ENCODE data around the gene CFAP119. TPM values are rescaled to one million over a fixed set of nuclear protein-coding genes. Genes with fewer than 3 reads are reported as not detected.
A peak's percentile ranks its signal among the peaks of the same experiment; 100 is the strongest.

Gene CFAP119
- total RNA-seq, 1 experiment from 2014 or later, result 13.8 TPM

- TF ChIP-seq CTCF (IDR thresholded peaks at IDR 0.05; ENCODE audit: unreplicated experiment), result no peak
- intact Hi-C loops (cut with micrococcal nuclease; ENCODE audit: unreplicated experiment), result no loop called here
- Mint-ChIP-seq H3K4me1 (ENCODE audit: low read depth, unreplicated experiment) (peaks cover 47% of the 10 kb centered on the region), H3K36me3 (ENCODE audit: insufficient read depth, unreplicated experiment) (peaks cover 80% of the 10 kb centered on the region), H3K4me3 (ENCODE audit: low read depth, unreplicated experiment) (peak overlapping the region; percentile 62), H3K27me3 (ENCODE audit: unreplicated experiment) (no peaks in the 10 kb centered on the region), H3K9me3 (ENCODE audit: low read depth, unreplicated experiment) (peaks cover 4% of the 10 kb centered on the region), H3K27ac (ENCODE audit: unreplicated experiment) (peak overlapping the region; percentile 73)
- no TSS peak for BruUV-seq (replicated peaks)
- DNase-seq, result no peak
- CTCF ChIA-PET, result interaction anchor here (0.6 to 1.6 kb wide), 5 partner anchors 13 to 89 kb away, joined by 3 to 8 read pairs (median 3); partner anchors contain the start of gene FBRS
Measured at GRCh38 chr16:30747331-30747730, 14.5 kb downstream of the CFAP119 start.

- CTCF ChIA-PET, result interaction anchor here (1.6 kb wide), 1 partner anchor 13 kb away, joined by 8 read pairs; no protein-coding TSS in a partner anchor
- intact Hi-C loops (cut with micrococcal nuclease; ENCODE audit: unreplicated experiment), result no loop called here
- H3K27me3 Mint-ChIP-seq (ENCODE audit: unreplicated experiment), result no peaks in the 10 kb centered on the region
- TF ChIP-seq CTCF (IDR thresholded peaks at IDR 0.05; ENCODE audit: unreplicated experiment), result no peak
- no peak overlapping the region for H3K4me3 Mint-ChIP-seq (ENCODE audit: low read depth, unreplicated experiment)
- DNase-seq, result no peak
- H3K36me3 Mint-ChIP-seq (ENCODE audit: insufficient read depth, unreplicated experiment), result peaks cover 86% of the 10 kb centered on the region
- H3K4me1 Mint-ChIP-seq (ENCODE audit: low read depth, unreplicated experiment), result peaks cover 53% of the 10 kb centered on the region
- no TSS peak for BruUV-seq (replicated peaks)
- H3K27ac Mint-ChIP-seq (ENCODE audit: unreplicated experiment), result peak overlapping the region; percentile 73
- H3K9me3 Mint-ChIP-seq (ENCODE audit: low read depth, unreplicated experiment), result peaks cover 4% of the 10 kb centered on the region
Measured at GRCh38 chr16:30746638-30747175, 15.2 kb downstream of the CFAP119 start.

- peaks cover 69% of the 10 kb centered on the region for H3K4me1 Mint-ChIP-seq (ENCODE audit: low read depth, unreplicated experiment)
Measured at GRCh38 chr16:30745082-30745481, 16.8 kb downstream of the CFAP119 start.

GRCh38 chr16:30744183-30744582 is 17.7 kb downstream of the CFAP119 start:
- H3K27me3 Mint-ChIP-seq (ENCODE audit: unreplicated experiment), result no peaks in the 10 kb centered on the region
- no peak overlapping the region for H3K27ac Mint-ChIP-seq (ENCODE audit: unreplicated experiment)
- H3K4me1 Mint-ChIP-seq (ENCODE audit: low read depth, unreplicated experiment), result peaks cover 65% of the 10 kb centered on the region
- intact Hi-C loops (cut with micrococcal nuclease; ENCODE audit: unreplicated experiment), result no loop called here
- no peak for TF ChIP-seq CTCF (IDR thresholded peaks at IDR 0.05; ENCODE audit: unreplicated experiment)
- peaks cover 93% of the 10 kb centered on the region for H3K36me3 Mint-ChIP-seq (ENCODE audit: insufficient read depth, unreplicated experiment)
- no TSS peak for BruUV-seq (replicated peaks)
- H3K4me3 Mint-ChIP-seq (ENCODE audit: low read depth, unreplicated experiment), result no peak overlapping the region
- CTCF ChIA-PET, result no interaction called here
- no peak for DNase-seq
- peaks cover 4% of the 10 kb centered on the region for H3K9me3 Mint-ChIP-seq (ENCODE audit: low read depth, unreplicated experiment)

More at GRCh38 chr16:30745082-30745481, 16.8 kb downstream of the CFAP119 start:
- Mint-ChIP-seq H3K4me3 (ENCODE audit: low read depth, unreplicated experiment) (no peak overlapping the region), H3K27ac (ENCODE audit: unreplicated experiment) (peak overlapping the region; percentile 40), H3K27me3 (ENCODE audit: unreplicated experiment) (no peaks in the 10 kb centered on the region), H3K9me3 (ENCODE audit: low read depth, unreplicated experiment) (peaks cover 4% of the 10 kb centered on the region), H3K36me3 (ENCODE audit: insufficient read depth, unreplicated experiment) (peaks cover 93% of the 10 kb centered on the region)
- no TSS peak for BruUV-seq (replicated peaks)
- no peak for DNase-seq
- CTCF ChIA-PET, result no interaction called here
- TF ChIP-seq CTCF (IDR thresholded peaks at IDR 0.05; ENCODE audit: unreplicated experiment), result no peak
- intact Hi-C loops (cut with micrococcal nuclease; ENCODE audit: unreplicated experiment), result no loop called here
